H1 (cell line): ENCODE results near the gene NOP9.

ENCODE experiments used
- BRCA1 ChIP-seq: IDR thresholded peaks from 2 replicates; pipeline ENCODE4 v1.6.1; 2012; ENCODE audit warnings: low read depth, low read length, improper control_type of control experiment
- KDM1A ChIP-seq: fragments of 200-600, 300-600 bp; sonication (generic); IDR thresholded peaks from 2 replicates; pipeline ENCODE4 v1.7.1; 2016; ENCODE audit warnings: mild to moderate bottlenecking, low read length, borderline replicate concordance
- POLR2A ChIP-seq, 2 experiments: IDR thresholded peaks; 1 replicate in 1 of 2; 2 replicates in 1 of 2; pipeline ENCODE4 v1.6.1; 2011; ENCODE audit warnings: low read depth in 2 of 2, low read length in 2 of 2, mild to moderate bottlenecking in 2 of 2; ENCODE audit errors: control extremely low read depth in 1 of 2
- POU5F1 ChIP-seq: IDR thresholded peaks from 2 replicates; pipeline ENCODE4 v1.6.1; 2011; ENCODE audit warnings: low read depth, mild to moderate bottlenecking, low read length, moderate library complexity
- TEAD4 ChIP-seq: IDR thresholded peaks from 2 replicates; pipeline ENCODE4 v1.6.1; 2012; ENCODE audit warnings: low read depth, low read length, inconsistent platforms, mixed read lengths
- YY1 ChIP-seq: IDR thresholded peaks from 2 replicates; pipeline ENCODE4 v1.6.1; 2011; ENCODE audit warnings: low read depth, mild to moderate bottlenecking, low read length

- no peak for TF ChIP-seq TEAD4
- no peak for TF ChIP-seq POLR2A (IDR thresholded peaks at IDR 0.05; ENCODE audit: control extremely low read depth in 1 of 2, low read depth in 2 of 2, low read length in 2 of 2)
- no peak for TF ChIP-seq KDM1A
- no peak for TF ChIP-seq POU5F1
- TF ChIP-seq BRCA1 = no peak
- no peak for TF ChIP-seq YY1
Observed at GRCh38 chr14:24286996-24287395, 12.7 kb upstream of the NOP9 start.
